ACC112 (cell line): Measurements from ENCODE around the gene HOXA6.
A peak's percentile ranks its signal among the peaks of the same experiment; 100 is the strongest.

Source experiments
- H2AFZ ChIP-seq: fragments of 200-600 bp; sonication (generic); one replicate; pipeline ENCODE4 v1.6.0; 2017; ENCODE audit warnings: antibody characterized with exemption, low read length; ENCODE audit not compliant: unreplicated experiment
- H3K27ac ChIP-seq: fragments of 200-600 bp; sonication (generic); 2 replicates; pipeline ENCODE4 v1.5.1; 2014; ENCODE audit warnings: low read depth, mild to moderate bottlenecking, antibody characterized with exemption, low read length, moderate library complexity
- H3K27me3 ChIP-seq: fragments of 200-600 bp; sonication (generic); 2 replicates; pipeline ENCODE4 v1.6.1; 2014; ENCODE audit warnings: mild to moderate bottlenecking, antibody characterized with exemption, low read length, moderate library complexity, mixed read lengths; ENCODE audit not compliant: insufficient read depth
- H3K36me3 ChIP-seq: fragments of 200-600 bp; sonication (generic); 2 replicates; pipeline ENCODE4 v1.6.1; 2016; ENCODE audit warnings: mild to moderate bottlenecking, antibody characterized with exemption, low read length, moderate library complexity, mixed read lengths; ENCODE audit not compliant: insufficient read depth
- H3K4me1 ChIP-seq: fragments of 200-600 bp; sonication (generic); one replicate; pipeline ENCODE4 v1.6.1; 2016; ENCODE audit warnings: low read length, mixed read lengths; ENCODE audit not compliant: insufficient read depth, unreplicated experiment, control insufficient read depth
- H3K4me3 ChIP-seq: fragments of 200-600 bp; sonication (generic); 2 replicates; pipeline ENCODE4 v1.5.1; 2014; ENCODE audit warnings: mild to moderate bottlenecking, low read depth, low read length
- H3K79me2 ChIP-seq: fragments of 200-600 bp; sonication (generic); one replicate; pipeline ENCODE4 v1.6.0; 2016; ENCODE audit warnings: low read length; ENCODE audit not compliant: control insufficient read depth, unreplicated experiment, insufficient read depth

Gene HOXA6

GRCh38 chr7:27163288-27164044 lies 15.9 kb upstream of the HOXA6 start:
- Histone ChIP-seq H3K4me1 (no peaks in the 10 kb centered on the region), H3K4me3 (no peak overlapping the region), H3K79me2 (no peaks in the 10 kb centered on the region), H2AFZ (no peak overlapping the region), H3K27ac (no peak overlapping the region), H3K27me3 (peaks cover 95% of the 10 kb centered on the region), H3K36me3 (no peaks in the 10 kb centered on the region)

- no peaks in the 10 kb centered on the region for H3K36me3 ChIP-seq
- H3K4me3 ChIP-seq = no peak overlapping the region
- no peak overlapping the region for H2AFZ ChIP-seq
- no peaks in the 10 kb centered on the region for H3K79me2 ChIP-seq
- no peaks in the 10 kb centered on the region for H3K4me1 ChIP-seq
- H3K27me3 ChIP-seq = peaks cover 95% of the 10 kb centered on the region
- no peak overlapping the region for H3K27ac ChIP-seq
Observed at GRCh38 chr7:27162561-27163287, 15.2 kb upstream of the HOXA6 start.

- H3K4me1 ChIP-seq = no peaks in the 10 kb centered on the region
- no peaks in the 10 kb centered on the region for H3K79me2 ChIP-seq
- H3K27ac ChIP-seq = no peak overlapping the region
- no peak overlapping the region for H3K4me3 ChIP-seq
- no peak overlapping the region for H2AFZ ChIP-seq
- no peaks in the 10 kb centered on the region for H3K36me3 ChIP-seq
- H3K27me3 ChIP-seq = peaks cover 95% of the 10 kb centered on the region
Observed at GRCh38 chr7:27161721-27162560, 14.4 kb upstream of the HOXA6 start.

- H2AFZ ChIP-seq = peak overlapping the region; percentile 70
- peak overlapping the region; percentile 80 for H3K4me3 ChIP-seq
Observed at GRCh38 chr7:27161214-27161720, 13.7 kb upstream of the HOXA6 start.

GRCh38 chr7:27160546-27161213 lies 13.1 kb upstream of the HOXA6 start:
- H3K4me1 ChIP-seq = no peaks in the 10 kb centered on the region
- H3K4me3 ChIP-seq = peak overlapping the region; percentile 80
- H3K79me2 ChIP-seq = no peaks in the 10 kb centered on the region
- H3K36me3 ChIP-seq = no peaks in the 10 kb centered on the region
- H3K27ac ChIP-seq = no peak overlapping the region
- peaks cover 95% of the 10 kb centered on the region for H3K27me3 ChIP-seq
- H2AFZ ChIP-seq = peak overlapping the region; percentile 87

More at GRCh38 chr7:27161214-27161720, 13.7 kb upstream of the HOXA6 start:
- H3K36me3 ChIP-seq = no peaks in the 10 kb centered on the region
- H3K79me2 ChIP-seq = no peaks in the 10 kb centered on the region
- H3K27ac ChIP-seq = no peak overlapping the region
- peaks cover 95% of the 10 kb centered on the region for H3K27me3 ChIP-seq
- H3K4me1 ChIP-seq = no peaks in the 10 kb centered on the region

GRCh38 chr7:27160145-27160545 lies 12.6 kb upstream of the HOXA6 start:
- H3K4me3 ChIP-seq = peak overlapping the region; percentile 80
- H3K4me1 ChIP-seq = no peaks in the 10 kb centered on the region
- H3K36me3 ChIP-seq = no peaks in the 10 kb centered on the region
- H3K79me2 ChIP-seq = no peaks in the 10 kb centered on the region
- peak overlapping the region; percentile 87 for H2AFZ ChIP-seq
- H3K27ac ChIP-seq = no peak overlapping the region
- peaks cover 95% of the 10 kb centered on the region for H3K27me3 ChIP-seq

- Histone ChIP-seq H2AFZ (no peak overlapping the region), H3K27ac (no peak overlapping the region), H3K27me3 (peaks cover 95% of the 10 kb centered on the region), H3K4me3 (no peak overlapping the region), H3K4me1 (no peaks in the 10 kb centered on the region), H3K36me3 (no peaks in the 10 kb centered on the region), H3K79me2 (no peaks in the 10 kb centered on the region)
Observed at GRCh38 chr7:27159266-27160144, 11.9 kb upstream of the HOXA6 start.

GRCh38 chr7:27158436-27159265 lies 11.1 kb upstream of the HOXA6 start:
- Histone ChIP-seq H3K27me3 (peaks cover 95% of the 10 kb centered on the region), H3K79me2 (no peaks in the 10 kb centered on the region), H3K27ac (no peak overlapping the region), H3K4me3 (no peak overlapping the region), H2AFZ (no peak overlapping the region), H3K4me1 (no peaks in the 10 kb centered on the region), H3K36me3 (no peaks in the 10 kb centered on the region)
